ENCODE results near the gene EGFL8.

The EGFL8 gene

GRCh38 chr6:32146287-32146686 lies 18.1 kb upstream of the EGFL8 start:
- Histone ChIP-seq H3K9me3 (ENCODE audit: control insufficient read depth, low read length) (no peaks in the 10 kb centered on the region), H3K4me1 (ENCODE audit: control insufficient read depth, insufficient read depth, low read length, poor library complexity, severe bottlenecking) (peaks cover 11% of the 10 kb centered on the region), H3K27ac (ENCODE audit: low read depth, low read length, severe bottlenecking) (peak overlapping the region; percentile 70), H3K4me3 (ENCODE audit: extremely low read depth, insufficient read depth, low read length, poor library complexity, severe bottlenecking) (no peak overlapping the region), H3K36me3 (ENCODE audit: control insufficient read depth, insufficient read depth, low read length) (no peaks in the 10 kb centered on the region)
- 88 to 93% methylated on average over 1 of the region's 1 CpG for WGBS, 2 experiments (ENCODE audit: insufficient coverage in 2 of 2)

GRCh38 chr6:32146687-32147086 lies 17.7 kb upstream of the EGFL8 start:
- Histone ChIP-seq H3K27ac (ENCODE audit: low read depth, low read length, severe bottlenecking) (peak overlapping the region; percentile 70), H3K4me3 (ENCODE audit: extremely low read depth, insufficient read depth, low read length, poor library complexity, severe bottlenecking) (no peak overlapping the region), H3K36me3 (ENCODE audit: control insufficient read depth, insufficient read depth, low read length) (no peaks in the 10 kb centered on the region), H3K4me1 (ENCODE audit: control insufficient read depth, insufficient read depth, low read length, poor library complexity, severe bottlenecking) (peaks cover 11% of the 10 kb centered on the region), H3K9me3 (ENCODE audit: control insufficient read depth, low read length) (no peaks in the 10 kb centered on the region)
- 38 to 40% methylated on average over 4 of the region's 4 CpGs for WGBS, 2 experiments (ENCODE audit: insufficient coverage in 2 of 2)

- Histone ChIP-seq H3K4me3 (ENCODE audit: extremely low read depth, insufficient read depth, low read length, poor library complexity, severe bottlenecking) (no peak overlapping the region), H3K27ac (ENCODE audit: low read depth, low read length, severe bottlenecking) (no peak overlapping the region), H3K36me3 (ENCODE audit: control insufficient read depth, insufficient read depth, low read length) (no peaks in the 10 kb centered on the region), H3K9me3 (ENCODE audit: control insufficient read depth, low read length) (no peaks in the 10 kb centered on the region), H3K4me1 (ENCODE audit: control insufficient read depth, insufficient read depth, low read length, poor library complexity, severe bottlenecking) (peaks cover 19% of the 10 kb centered on the region)
- 96 to 100% methylated on average over 3 to 4 of the region's 4 CpGs for WGBS, 2 experiments (ENCODE audit: insufficient coverage in 2 of 2)
Observed at GRCh38 chr6:32147401-32148132, 16.8 kb upstream of the EGFL8 start.

GRCh38 chr6:32148289-32149091 lies 15.9 kb upstream of the EGFL8 start:
- Histone ChIP-seq H3K4me1 (ENCODE audit: control insufficient read depth, insufficient read depth, low read length, poor library complexity, severe bottlenecking) (peaks cover 22% of the 10 kb centered on the region), H3K4me3 (ENCODE audit: extremely low read depth, insufficient read depth, low read length, poor library complexity, severe bottlenecking) (no peak overlapping the region), H3K36me3 (ENCODE audit: control insufficient read depth, insufficient read depth, low read length) (no peaks in the 10 kb centered on the region), H3K27ac (ENCODE audit: low read depth, low read length, severe bottlenecking) (no peak overlapping the region), H3K9me3 (ENCODE audit: control insufficient read depth, low read length) (no peaks in the 10 kb centered on the region)
- 96% methylated on average over 23 to 25 of the region's 39 CpGs for WGBS, 2 experiments (ENCODE audit: insufficient coverage in 2 of 2)

- WGBS, 2 experiments (ENCODE audit: insufficient coverage in 2 of 2) = 95 to 97% methylated on average over 39 to 40 of the region's 47 CpGs
- H3K4me3 ChIP-seq (ENCODE audit: extremely low read depth, insufficient read depth, low read length, poor library complexity, severe bottlenecking) = no peak overlapping the region
- H3K36me3 ChIP-seq (ENCODE audit: control insufficient read depth, insufficient read depth, low read length) = no peaks in the 10 kb centered on the region
Observed at GRCh38 chr6:32149092-32149755, 15.2 kb upstream of the EGFL8 start.

GRCh38 chr6:32149932-32150870 lies 14.2 kb upstream of the EGFL8 start:
- H3K4me3 ChIP-seq (ENCODE audit: extremely low read depth, insufficient read depth, low read length, poor library complexity, severe bottlenecking) = no peak overlapping the region
- WGBS, 2 experiments (ENCODE audit: insufficient coverage in 2 of 2) = 70 to 72% methylated on average over 49 to 55 of the region's 55 CpGs

More at GRCh38 chr6:32149092-32149755, 15.2 kb upstream of the EGFL8 start:
- Histone ChIP-seq H3K4me1 (ENCODE audit: control insufficient read depth, insufficient read depth, low read length, poor library complexity, severe bottlenecking) (peaks cover 22% of the 10 kb centered on the region), H3K9me3 (ENCODE audit: control insufficient read depth, low read length) (no peaks in the 10 kb centered on the region), H3K27ac (ENCODE audit: low read depth, low read length, severe bottlenecking) (no peak overlapping the region)

GRCh38 chr6:32151181-32151862 lies 13.1 kb upstream of the EGFL8 start:
- peaks cover 29% of the 10 kb centered on the region for H3K4me1 ChIP-seq (ENCODE audit: control insufficient read depth, insufficient read depth, low read length, poor library complexity, severe bottlenecking)
- no peaks in the 10 kb centered on the region for H3K9me3 ChIP-seq (ENCODE audit: control insufficient read depth, low read length)
- peak overlapping the region; percentile 18 for H3K4me3 ChIP-seq (ENCODE audit: extremely low read depth, insufficient read depth, low read length, poor library complexity, severe bottlenecking)
- peaks cover 12% of the 10 kb centered on the region for H3K36me3 ChIP-seq (ENCODE audit: control insufficient read depth, insufficient read depth, low read length)
- WGBS, 2 experiments (ENCODE audit: insufficient coverage in 2 of 2) = 58% methylated on average over 4 to 7 of the region's 8 CpGs
- no peak overlapping the region for H3K27ac ChIP-seq (ENCODE audit: low read depth, low read length, severe bottlenecking)

More at GRCh38 chr6:32149932-32150870, 14.2 kb upstream of the EGFL8 start:
- peaks cover under 1% of the 10 kb centered on the region for H3K36me3 ChIP-seq (ENCODE audit: control insufficient read depth, insufficient read depth, low read length)
- no peak overlapping the region for H3K27ac ChIP-seq (ENCODE audit: low read depth, low read length, severe bottlenecking)
- H3K9me3 ChIP-seq (ENCODE audit: control insufficient read depth, low read length) = no peaks in the 10 kb centered on the region
- H3K4me1 ChIP-seq (ENCODE audit: control insufficient read depth, insufficient read depth, low read length, poor library complexity, severe bottlenecking) = peaks cover 28% of the 10 kb centered on the region

GRCh38 chr6:32151863-32152768 lies 12.3 kb upstream of the EGFL8 start, which contains the start of gene PRRT1:
Gene PRRT1, minus strand, starts transcription at chr6:32151939. Its CDS starts 112 bp downstream, at chr6:32151827.
- WGBS, 2 experiments (ENCODE audit: insufficient coverage in 2 of 2) = 22 to 33% methylated on average over 1 to 3 of the region's 24 CpGs
- H3K9me3 ChIP-seq (ENCODE audit: control insufficient read depth, low read length) = no peaks in the 10 kb centered on the region
- H3K4me1 ChIP-seq (ENCODE audit: control insufficient read depth, insufficient read depth, low read length, poor library complexity, severe bottlenecking) = peaks cover 22% of the 10 kb centered on the region
- H3K4me3 ChIP-seq (ENCODE audit: extremely low read depth, insufficient read depth, low read length, poor library complexity, severe bottlenecking) = peak within 1 kb of the TSS; percentile 95
- peak within 1 kb of the TSS; percentile 98 for H3K27ac ChIP-seq (ENCODE audit: low read depth, low read length, severe bottlenecking)
- peaks cover 20% of the 10 kb centered on the region for H3K36me3 ChIP-seq (ENCODE audit: control insufficient read depth, insufficient read depth, low read length)
